Measurements from ENCODE around the gene TBL1X. TPM values are rescaled to one million over a fixed set of nuclear protein-coding genes. Genes with fewer than 3 reads are reported as not detected.

TBL1X gene
- polyA plus RNA-seq, 3 donors, result 12.5 to 19.5 (median 13.8) TPM

GRCh38 chrX:9610771-9611392 lies 146.0 kb downstream of the TBL1X start:
- Histone ChIP-seq H4K20me1 (ENCODE audit: insufficient read depth, low read length) (peaks cover 94% of the 10 kb centered on the region), H3K4me3 (replicated peaks in 1 of 3; ENCODE audit: low read depth in 2 of 3, low read length in 3 of 3) (no peak overlapping the region), H3K4me2 (replicated peaks; ENCODE audit: extremely low read depth, low read length, poor library complexity, severe bottlenecking) (no peak overlapping the region), H3K4me1 (ENCODE audit: control insufficient read depth in 1 of 2, insufficient read depth in 2 of 2, low read length in 2 of 2) (no peaks in the 10 kb centered on the region), H2AFZ (ENCODE audit: insufficient read depth, low read depth, low read length, poor library complexity, severe bottlenecking) (no peak overlapping the region), H3K79me2 (ENCODE audit: insufficient read depth, low read length) (no peaks in the 10 kb centered on the region), H3K27ac (ENCODE audit: low read depth in 1 of 2, low read length in 2 of 2) (no peak overlapping the region), H3K36me3 (replicated peaks in 1 of 2; ENCODE audit: control insufficient read depth in 1 of 2, insufficient read depth in 2 of 2, low read length in 2 of 2) (no peaks in the 10 kb centered on the region), H3K27me3 (ENCODE audit: control insufficient read depth in 2 of 2, insufficient read depth in 2 of 2, low read length in 2 of 2) (no peaks in the 10 kb centered on the region), H3K9ac (ENCODE audit: insufficient read depth, low read length, poor library complexity, severe bottlenecking) (no peak overlapping the region), H3K9me3 (replicated peaks in 1 of 2; ENCODE audit: control insufficient read depth in 1 of 2, insufficient read depth in 1 of 2, low read length in 2 of 2) (no peaks in the 10 kb centered on the region)
- H3K36me3 Mint-ChIP-seq, result peaks cover 0 to 6% of the 10 kb centered on the region in 2 donors
- TF ChIP-seq, protein P1, sequence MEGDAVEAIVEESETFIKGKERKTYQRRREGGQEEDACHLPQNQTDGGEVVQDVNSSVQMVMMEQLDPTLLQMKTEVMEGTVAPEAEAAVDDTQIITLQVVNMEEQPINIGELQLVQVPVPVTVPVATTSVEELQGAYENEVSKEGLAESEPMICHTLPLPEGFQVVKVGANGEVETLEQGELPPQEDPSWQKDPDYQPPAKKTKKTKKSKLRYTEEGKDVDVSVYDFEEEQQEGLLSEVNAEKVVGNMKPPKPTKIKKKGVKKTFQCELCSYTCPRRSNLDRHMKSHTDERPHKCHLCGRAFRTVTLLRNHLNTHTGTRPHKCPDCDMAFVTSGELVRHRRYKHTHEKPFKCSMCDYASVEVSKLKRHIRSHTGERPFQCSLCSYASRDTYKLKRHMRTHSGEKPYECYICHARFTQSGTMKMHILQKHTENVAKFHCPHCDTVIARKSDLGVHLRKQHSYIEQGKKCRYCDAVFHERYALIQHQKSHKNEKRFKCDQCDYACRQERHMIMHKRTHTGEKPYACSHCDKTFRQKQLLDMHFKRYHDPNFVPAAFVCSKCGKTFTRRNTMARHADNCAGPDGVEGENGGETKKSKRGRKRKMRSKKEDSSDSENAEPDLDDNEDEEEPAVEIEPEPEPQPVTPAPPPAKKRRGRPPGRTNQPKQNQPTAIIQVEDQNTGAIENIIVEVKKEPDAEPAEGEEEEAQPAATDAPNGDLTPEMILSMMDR (IDR thresholded peaks at IDR 0.05), result no peak
- intact Hi-C loops (cut with micrococcal nuclease), result no loop called here
- peak overlapping the region in 1 of 7 donors; percentile 51 for H3K27ac Mint-ChIP-seq
- peaks cover 0 to 3% (median 0%) of the 10 kb centered on the region in 7 donors for H3K9me3 Mint-ChIP-seq
- peaks cover 0 to 16% (median 3%) of the 10 kb centered on the region in 3 donors for H3K27me3 Mint-ChIP-seq (ENCODE audit: low read depth in 3 of 3)
- H3K4me3 Mint-ChIP-seq, result no peak overlapping the region
- H3K4me1 Mint-ChIP-seq, result no peaks in the 10 kb centered on the region
- no CpG with 5 or more reads among the region's 5 CpGs for WGBS (ENCODE audit: insufficient coverage)
- no peak for DNase-seq

- Mint-ChIP-seq H3K36me3 (peaks cover 0 to 7% of the 10 kb centered on the region in 2 donors), H3K4me3 (no peak overlapping the region), H3K27ac (peak overlapping the region in 2 of 7 donors; percentile 32 to 77), H3K4me1 (no peaks in the 10 kb centered on the region), H3K9me3 (no peaks in the 10 kb centered on the region), H3K27me3 (ENCODE audit: low read depth in 3 of 3) (peaks cover 0 to 16% (median 3%) of the 10 kb centered on the region in 3 donors)
- intact Hi-C loops (cut with micrococcal nuclease), result no loop called here
- TF ChIP-seq, protein P1 (IDR thresholded peaks at IDR 0.05), result no peak
- no peaks in the 10 kb centered on the region for H3K4me1 ChIP-seq (ENCODE audit: control insufficient read depth in 1 of 2, insufficient read depth in 2 of 2, low read length in 2 of 2)
- no peak overlapping the region for H2AFZ ChIP-seq (ENCODE audit: insufficient read depth, low read depth, low read length, poor library complexity, severe bottlenecking)
- H3K36me3 ChIP-seq (replicated peaks in 1 of 2; ENCODE audit: control insufficient read depth in 1 of 2, insufficient read depth in 2 of 2, low read length in 2 of 2), result no peaks in the 10 kb centered on the region
- H3K9ac ChIP-seq (ENCODE audit: insufficient read depth, low read length, poor library complexity, severe bottlenecking), result no peak overlapping the region
- H4K20me1 ChIP-seq (ENCODE audit: insufficient read depth, low read length), result peaks cover 94% of the 10 kb centered on the region
- no peak overlapping the region for H3K27ac ChIP-seq (ENCODE audit: low read depth in 1 of 2, low read length in 2 of 2)
- 100% methylated on average over 6 of the region's 16 CpGs for WGBS (ENCODE audit: insufficient coverage)
- H3K9me3 ChIP-seq (replicated peaks in 1 of 2; ENCODE audit: control insufficient read depth in 1 of 2, insufficient read depth in 1 of 2, low read length in 2 of 2), result no peaks in the 10 kb centered on the region
- H3K79me2 ChIP-seq (ENCODE audit: insufficient read depth, low read length), result no peaks in the 10 kb centered on the region
- no peak overlapping the region for H3K4me2 ChIP-seq (replicated peaks; ENCODE audit: extremely low read depth, low read length, poor library complexity, severe bottlenecking)
- H3K4me3 ChIP-seq (replicated peaks in 1 of 3; ENCODE audit: low read depth in 2 of 3, low read length in 3 of 3), result no peak overlapping the region
- DNase-seq, result no peak
- H3K27me3 ChIP-seq (ENCODE audit: control insufficient read depth in 2 of 2, insufficient read depth in 2 of 2, low read length in 2 of 2), result no peaks in the 10 kb centered on the region
These were observed 146.7 kb downstream of the TBL1X start for GRCh38 chrX:9611436-9612145.
